ENCODE results near the gene HSPD1.

HSPD1 gene

GRCh38 chr2:197499594-197500502 is at the start of gene HSPD1, which contains the start of gene HSPE1:
Gene HSPD1, minus strand, starts transcription at chr2:197499840. Its CDS starts 992 bp downstream, at chr2:197498848.
Gene HSPE1, plus strand, starts transcription at chr2:197500379. Its CDS starts 58 bp downstream, at chr2:197500437.
- Mint-ChIP-seq H3K4me3 (peak within 1 kb of the TSS; percentile 84), H3K36me3 (ENCODE audit: insufficient read depth) (peaks cover 66% of the 10 kb centered on the region), H3K4me1 (peaks cover 45% of the 10 kb centered on the region), H3K9me3 (no peaks in the 10 kb centered on the region), H3K27me3 (no peaks in the 10 kb centered on the region), H3K27ac (ENCODE audit: low read depth) (peak within 1 kb of the TSS; percentile 93)
- DNase-seq (ENCODE audit: low spot score in 2 of 2) (peak; percentile 90 to 95), ATAC-seq (replicated peaks; ENCODE audit: extremely low read depth, poor library complexity, severe bottlenecking) (peak; percentile 86)

DNA sequence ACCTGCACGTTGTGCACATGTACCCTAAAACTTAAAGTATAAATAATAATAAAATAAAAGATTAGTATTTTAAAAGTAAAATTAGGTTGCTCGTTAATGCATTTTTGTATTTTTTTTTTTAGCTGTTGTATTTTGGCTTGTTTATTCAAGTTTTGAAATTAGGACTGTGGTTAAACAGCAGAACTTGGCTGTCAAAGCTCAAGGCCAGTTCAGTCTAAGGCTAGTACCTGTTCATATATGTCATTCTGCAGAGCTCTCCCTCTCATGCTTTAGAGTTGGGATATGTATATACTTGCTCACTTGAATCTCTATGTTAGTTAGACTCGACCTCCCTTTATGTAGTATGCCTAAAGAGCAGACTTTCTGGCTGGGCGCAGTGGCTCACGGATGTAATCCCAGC is 48.9 kb upstream of the HSPD1 start:
- DNase-seq (ENCODE audit: low spot score in 2 of 2) = no peak
- H3K27ac Mint-ChIP-seq (ENCODE audit: low read depth) = no peak overlapping the region
- H3K4me1 Mint-ChIP-seq = peaks cover 11% of the 10 kb centered on the region
- ATAC-seq (replicated peaks; ENCODE audit: extremely low read depth, poor library complexity, severe bottlenecking) = no peak
- no peak overlapping the region for H3K4me3 Mint-ChIP-seq
- H3K36me3 Mint-ChIP-seq (ENCODE audit: insufficient read depth) = peaks cover 46% of the 10 kb centered on the region
- no peaks in the 10 kb centered on the region for H3K9me3 Mint-ChIP-seq
- H3K27me3 Mint-ChIP-seq = no peaks in the 10 kb centered on the region

DNA sequence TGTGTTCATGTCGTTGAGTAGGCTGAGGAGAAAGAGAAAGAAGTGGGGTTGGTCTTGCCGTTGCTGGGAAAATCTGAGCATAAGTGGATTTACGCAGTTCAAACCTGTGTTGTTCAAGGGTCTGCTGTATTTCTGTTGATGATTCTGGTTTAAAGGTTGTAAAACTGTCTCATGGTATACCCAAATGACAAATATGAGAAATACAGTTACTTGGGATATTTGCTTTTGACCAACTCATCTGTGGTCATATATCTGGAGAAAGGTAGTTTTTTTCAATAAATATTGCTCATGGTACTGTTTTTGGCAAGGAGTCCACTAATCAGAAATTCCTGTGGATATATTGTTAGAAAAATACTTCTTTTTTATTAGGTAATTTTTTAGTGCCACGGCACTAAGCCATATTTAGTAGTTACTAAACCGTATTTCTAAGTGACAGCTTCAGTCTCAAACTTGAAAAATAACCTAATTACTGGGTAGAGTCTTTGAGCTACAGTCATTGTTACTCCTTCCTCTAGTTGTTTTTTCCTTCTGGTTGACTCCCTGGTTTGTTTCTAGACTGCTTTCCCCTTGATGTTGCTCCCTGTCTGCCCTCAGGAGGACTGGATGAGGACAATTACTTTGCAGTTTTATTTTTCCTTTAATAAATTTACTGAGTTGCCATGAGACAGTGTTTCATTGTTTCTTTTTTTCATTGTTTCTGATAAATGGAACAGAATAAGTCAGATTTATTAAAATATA is 47.7 kb upstream of the HSPD1 start:
- no peak for ATAC-seq (replicated peaks; ENCODE audit: extremely low read depth, poor library complexity, severe bottlenecking)
- H3K9me3 Mint-ChIP-seq = no peaks in the 10 kb centered on the region
- no peaks in the 10 kb centered on the region for H3K27me3 Mint-ChIP-seq
- H3K4me1 Mint-ChIP-seq = peaks cover 12% of the 10 kb centered on the region
- no peak overlapping the region for H3K4me3 Mint-ChIP-seq
- H3K36me3 Mint-ChIP-seq (ENCODE audit: insufficient read depth) = peaks cover 53% of the 10 kb centered on the region
- DNase-seq (ENCODE audit: low spot score in 2 of 2) = no peak
- peak overlapping the region; percentile 44 for H3K27ac Mint-ChIP-seq (ENCODE audit: low read depth)

DNA sequence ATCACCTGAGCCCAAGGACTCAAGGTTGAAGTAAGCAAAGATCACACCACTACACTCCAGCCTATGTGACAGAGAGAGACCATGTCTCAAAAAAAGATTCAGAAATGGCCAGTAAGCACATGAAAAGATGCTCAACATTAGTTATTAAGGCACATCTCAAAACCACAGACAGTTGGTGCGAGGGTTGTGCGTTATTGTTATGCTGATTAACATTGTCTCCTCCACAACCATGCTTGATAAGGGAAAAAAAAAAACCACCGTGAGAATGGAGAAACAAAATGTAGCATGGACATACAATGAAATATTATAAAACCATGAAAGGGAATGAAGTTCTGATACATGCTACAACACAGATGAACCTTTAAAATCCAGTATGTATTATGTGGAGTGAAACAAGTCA is 43.6 kb upstream of the HSPD1 start:
- Mint-ChIP-seq H3K4me3 (no peak overlapping the region), H3K4me1 (peaks cover 33% of the 10 kb centered on the region), H3K27me3 (no peaks in the 10 kb centered on the region), H3K27ac (ENCODE audit: low read depth) (no peak overlapping the region), H3K9me3 (no peaks in the 10 kb centered on the region), H3K36me3 (ENCODE audit: insufficient read depth) (peaks cover 63% of the 10 kb centered on the region)
- ATAC-seq (replicated peaks; ENCODE audit: extremely low read depth, poor library complexity, severe bottlenecking) (no peak), DNase-seq (ENCODE audit: low spot score in 2 of 2) (no peak)

DNA sequence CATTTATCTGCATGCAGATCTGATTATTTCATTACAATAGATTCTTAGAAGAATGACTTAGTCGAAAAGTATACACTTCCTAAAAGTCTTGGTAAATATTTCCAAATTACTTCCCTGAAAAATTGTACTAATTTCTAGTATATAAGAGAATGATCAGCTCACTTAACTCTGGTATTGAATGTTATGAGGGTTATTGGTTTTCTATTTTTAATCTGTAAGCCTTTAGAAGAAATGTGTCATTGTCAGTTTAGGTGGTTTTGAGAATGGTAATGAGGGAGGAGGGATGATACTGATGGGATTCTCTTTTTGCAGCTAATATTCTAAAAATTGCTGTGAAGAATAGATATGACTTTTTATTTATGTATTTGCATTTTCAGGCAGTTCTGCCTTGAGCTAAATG is 40.1 kb upstream of the HSPD1 start:
- Mint-ChIP-seq H3K9me3 (no peaks in the 10 kb centered on the region), H3K4me1 (peaks cover 33% of the 10 kb centered on the region), H3K27ac (ENCODE audit: low read depth) (no peak overlapping the region), H3K4me3 (no peak overlapping the region), H3K36me3 (ENCODE audit: insufficient read depth) (peaks cover 70% of the 10 kb centered on the region), H3K27me3 (no peaks in the 10 kb centered on the region)
- ATAC-seq (replicated peaks; ENCODE audit: extremely low read depth, poor library complexity, severe bottlenecking) (no peak), DNase-seq (ENCODE audit: low spot score in 2 of 2) (no peak)

GRCh38 chr2:197538412-197538811 is 38.8 kb upstream of the HSPD1 start:
- Mint-ChIP-seq H3K9me3 (no peaks in the 10 kb centered on the region), H3K27me3 (no peaks in the 10 kb centered on the region), H3K27ac (ENCODE audit: low read depth) (peak overlapping the region; percentile 70), H3K4me3 (no peak overlapping the region), H3K36me3 (ENCODE audit: insufficient read depth) (peaks cover 64% of the 10 kb centered on the region), H3K4me1 (peaks cover 42% of the 10 kb centered on the region)
- DNase-seq (ENCODE audit: low spot score in 2 of 2) (no peak), ATAC-seq (replicated peaks; ENCODE audit: extremely low read depth, poor library complexity, severe bottlenecking) (no peak)

DNA sequence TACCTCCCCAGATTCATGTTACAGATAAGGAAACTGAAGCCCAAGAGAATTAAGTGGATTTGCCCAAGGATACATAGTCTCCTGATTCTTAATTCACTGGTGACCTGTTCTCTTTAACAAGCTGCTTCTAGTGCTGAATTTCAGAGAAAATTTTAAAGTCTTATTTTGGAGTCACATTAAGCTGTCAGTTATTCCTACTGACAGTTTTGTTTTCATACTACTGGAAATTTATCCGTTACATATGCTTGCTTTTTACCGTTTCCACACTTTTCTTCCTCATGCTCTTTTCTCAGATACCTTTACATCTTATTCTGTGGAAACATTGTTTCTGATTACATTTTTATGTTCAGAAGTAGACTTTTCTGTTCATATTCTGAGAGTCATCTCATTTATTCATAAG is 17.5 kb upstream of the HSPD1 start:
- H3K27ac Mint-ChIP-seq (ENCODE audit: low read depth) = peak overlapping the region; percentile 90
- ATAC-seq (replicated peaks; ENCODE audit: extremely low read depth, poor library complexity, severe bottlenecking) = no peak

GRCh38 chr2:197516393-197516761 is 16.7 kb upstream of the HSPD1 start:
- Mint-ChIP-seq H3K27me3 (no peaks in the 10 kb centered on the region), H3K9me3 (peaks cover 5% of the 10 kb centered on the region), H3K4me3 (peak overlapping the region; percentile 96), H3K4me1 (peaks cover 32% of the 10 kb centered on the region), H3K27ac (ENCODE audit: low read depth) (peak overlapping the region; percentile 90), H3K36me3 (ENCODE audit: insufficient read depth) (peaks cover 15% of the 10 kb centered on the region)
- ATAC-seq (replicated peaks; ENCODE audit: extremely low read depth, poor library complexity, severe bottlenecking) = peak; percentile 3
- no peak for DNase-seq (ENCODE audit: low spot score in 2 of 2)

More for the DNA sequence above, 17.5 kb upstream of the HSPD1 start:
- Mint-ChIP-seq H3K4me1 (peaks cover 33% of the 10 kb centered on the region), H3K9me3 (peaks cover 5% of the 10 kb centered on the region), H3K27me3 (no peaks in the 10 kb centered on the region), H3K36me3 (ENCODE audit: insufficient read depth) (peaks cover 15% of the 10 kb centered on the region), H3K4me3 (peak overlapping the region; percentile 96)
- no peak for DNase-seq (ENCODE audit: low spot score in 2 of 2)

- peaks cover 2% of the 10 kb centered on the region for H3K9me3 Mint-ChIP-seq
- H3K36me3 Mint-ChIP-seq (ENCODE audit: insufficient read depth) = peaks cover 11% of the 10 kb centered on the region
- peak within 1 kb of the TSS; percentile 96 for H3K4me3 Mint-ChIP-seq
- peaks cover 27% of the 10 kb centered on the region for H3K4me1 Mint-ChIP-seq
- ATAC-seq (replicated peaks; ENCODE audit: extremely low read depth, poor library complexity, severe bottlenecking) = peak; percentile 85
- peak within 1 kb of the TSS; percentile 90 for H3K27ac Mint-ChIP-seq (ENCODE audit: low read depth)
- DNase-seq (ENCODE audit: low spot score in 2 of 2) = peak; percentile 88 to 90
- H3K27me3 Mint-ChIP-seq = no peaks in the 10 kb centered on the region
These were observed 16.2 kb upstream of the HSPD1 start, which contains the start of gene MOB4 for GRCh38 chr2:197515739-197516392. Gene MOB4, plus strand, starts transcription at chr2:197516066. Its CDS starts 21 bp downstream, at chr2:197516087.

DNA sequence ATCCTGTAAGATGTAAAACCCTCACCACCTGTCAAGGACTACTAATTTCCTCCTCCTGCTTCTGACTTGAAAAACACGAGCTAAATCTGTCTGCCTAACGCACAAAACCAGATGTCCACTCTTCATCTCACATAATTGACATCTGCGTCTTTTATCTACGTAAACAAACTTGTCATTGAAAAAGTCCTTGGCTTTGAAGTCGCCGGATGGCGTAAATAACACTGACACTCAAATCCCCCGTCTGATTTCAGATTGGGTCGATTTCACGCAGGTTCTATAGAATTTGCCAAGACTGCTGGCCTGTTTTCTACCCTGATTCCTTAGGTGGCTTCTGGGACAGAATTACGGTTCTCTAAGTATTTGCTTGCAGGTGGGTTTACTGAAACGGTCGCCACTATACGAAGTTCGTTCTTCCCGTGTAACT is 15.7 kb upstream of the HSPD1 start:
- ATAC-seq (replicated peaks; ENCODE audit: extremely low read depth, poor library complexity, severe bottlenecking) = peak; percentile 25
- peak overlapping the region; percentile 90 for H3K27ac Mint-ChIP-seq (ENCODE audit: low read depth)
- no peak for DNase-seq (ENCODE audit: low spot score in 2 of 2)
- no peaks in the 10 kb centered on the region for H3K9me3 Mint-ChIP-seq
- peaks cover 25% of the 10 kb centered on the region for H3K4me1 Mint-ChIP-seq
- H3K4me3 Mint-ChIP-seq = peak overlapping the region; percentile 96
- no peaks in the 10 kb centered on the region for H3K27me3 Mint-ChIP-seq
- H3K36me3 Mint-ChIP-seq (ENCODE audit: insufficient read depth) = peaks cover 10% of the 10 kb centered on the region

DNA sequence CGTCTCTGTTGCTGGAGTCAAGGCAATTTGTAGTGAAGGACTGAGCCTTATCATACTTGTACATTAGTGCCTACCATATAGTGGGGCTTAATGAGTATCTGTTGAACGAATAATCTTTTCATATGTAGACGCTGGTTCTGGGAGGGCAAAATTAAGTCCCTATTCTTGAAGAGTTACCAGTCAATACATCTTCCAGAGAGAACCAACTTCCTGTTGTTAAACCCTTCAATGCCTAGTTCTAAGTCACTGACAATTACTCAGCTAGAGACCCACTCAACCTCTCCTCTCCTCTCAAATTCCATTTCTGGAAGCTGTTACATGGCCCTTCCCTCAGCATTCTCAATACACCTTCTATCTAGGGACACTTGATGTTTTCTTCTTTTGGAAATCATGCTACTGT is 15.1 kb upstream of the HSPD1 start:
- peaks cover 10% of the 10 kb centered on the region for H3K36me3 Mint-ChIP-seq (ENCODE audit: insufficient read depth)
- peak overlapping the region; percentile 96 for H3K4me3 Mint-ChIP-seq
- peak overlapping the region; percentile 90 for H3K27ac Mint-ChIP-seq (ENCODE audit: low read depth)
- peaks cover 25% of the 10 kb centered on the region for H3K4me1 Mint-ChIP-seq
- ATAC-seq (replicated peaks; ENCODE audit: extremely low read depth, poor library complexity, severe bottlenecking) (no peak), DNase-seq (ENCODE audit: low spot score in 2 of 2) (no peak)
- H3K27me3 Mint-ChIP-seq = no peaks in the 10 kb centered on the region
- H3K9me3 Mint-ChIP-seq = no peaks in the 10 kb centered on the region

DNA sequence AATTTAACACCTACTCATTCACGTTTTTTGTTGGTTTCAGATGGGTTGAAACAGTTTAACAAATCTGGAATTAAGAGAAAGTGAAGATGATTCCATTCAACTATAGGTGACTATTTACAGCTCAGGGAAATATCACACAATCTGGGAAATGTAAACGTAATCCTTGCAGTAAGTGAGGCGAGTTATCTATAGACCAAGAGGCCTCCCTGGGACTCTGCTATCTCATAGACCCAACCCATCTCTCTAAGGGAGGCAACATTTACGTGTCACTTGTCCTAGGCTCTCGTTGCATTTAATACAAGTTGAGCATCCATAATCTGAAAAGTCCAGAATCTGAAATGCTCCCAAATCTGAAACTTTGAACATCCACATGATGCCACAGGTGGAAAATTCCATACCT is 14.3 kb upstream of the HSPD1 start:
- Mint-ChIP-seq H3K4me1 (peaks cover 25% of the 10 kb centered on the region), H3K27me3 (no peaks in the 10 kb centered on the region), H3K4me3 (no peak overlapping the region), H3K36me3 (ENCODE audit: insufficient read depth) (peaks cover 12% of the 10 kb centered on the region), H3K27ac (ENCODE audit: low read depth) (no peak overlapping the region), H3K9me3 (no peaks in the 10 kb centered on the region)
- ATAC-seq (replicated peaks; ENCODE audit: extremely low read depth, poor library complexity, severe bottlenecking) (no peak), DNase-seq (ENCODE audit: low spot score in 2 of 2) (no peak)
